Subcutaneous adipose tissue (tissue), 4 donors: ENCODE data around the gene SSTR3. TPM values are rescaled to one million over a fixed set of nuclear protein-coding genes. Genes with fewer than 3 reads are reported as not detected.

Experiments
- total RNA-seq, 4 donors: library from RNA; depleted of rRNA; stranded (reverse); fragments of >200 nt; gene quantifications; one replicate each; pipeline ENCODE4 v1.1.0, GENCODE V29; 2016
- TF ChIP-seq, protein P1 (sequence below): fragments of 450-650 bp; IDR thresholded peaks from one replicate; pipeline ENCODE4 v1.5.1; 2016; ENCODE audit warnings: low read depth, mild to moderate bottlenecking, control low read depth, antibody characterized with exemption, moderate library complexity

The SSTR3 gene
- total RNA-seq, 4 donors from 2014 or later = not detected

DNA sequence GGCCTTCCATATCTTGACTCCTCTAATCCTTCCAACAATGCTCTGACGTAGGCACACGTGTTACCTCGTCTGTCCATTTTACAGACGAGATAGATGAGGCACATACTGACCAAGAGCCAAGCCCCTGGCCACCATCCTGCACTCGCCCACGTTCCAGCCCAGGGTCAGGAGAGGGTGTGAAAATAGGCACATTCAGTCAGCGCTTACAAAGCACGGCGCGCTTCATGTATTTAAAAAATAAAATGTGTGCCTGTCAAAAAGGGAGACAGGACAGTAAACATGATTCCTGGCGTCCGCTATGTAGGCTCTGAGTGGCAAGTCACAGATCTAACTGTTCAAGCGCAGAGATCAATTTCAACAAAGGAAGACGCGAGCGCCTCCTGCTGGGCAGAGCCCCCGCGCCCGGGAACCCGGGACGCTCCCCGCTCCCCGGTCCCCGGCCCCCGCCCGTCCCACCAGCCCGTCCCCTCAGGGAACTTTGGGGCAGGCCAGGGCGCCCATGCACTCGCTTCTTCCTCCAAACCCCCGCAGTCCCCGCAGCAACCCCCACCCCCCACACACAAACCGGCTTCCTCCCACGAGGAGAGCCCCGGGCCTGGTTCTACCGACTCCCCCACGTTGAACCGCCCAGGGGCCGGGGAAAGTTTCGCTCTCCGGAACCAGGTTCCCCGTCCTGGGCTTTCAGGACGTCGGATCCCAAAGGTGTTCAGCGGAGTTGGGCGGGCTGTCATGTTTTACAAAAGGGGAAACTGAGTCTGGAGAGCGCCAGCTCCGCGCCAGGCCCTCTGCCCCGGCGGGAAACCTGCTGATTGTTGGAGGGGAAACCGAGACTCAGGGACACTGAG is 13.8 kb downstream of the SSTR3 start:
- TF ChIP-seq, protein P1, sequence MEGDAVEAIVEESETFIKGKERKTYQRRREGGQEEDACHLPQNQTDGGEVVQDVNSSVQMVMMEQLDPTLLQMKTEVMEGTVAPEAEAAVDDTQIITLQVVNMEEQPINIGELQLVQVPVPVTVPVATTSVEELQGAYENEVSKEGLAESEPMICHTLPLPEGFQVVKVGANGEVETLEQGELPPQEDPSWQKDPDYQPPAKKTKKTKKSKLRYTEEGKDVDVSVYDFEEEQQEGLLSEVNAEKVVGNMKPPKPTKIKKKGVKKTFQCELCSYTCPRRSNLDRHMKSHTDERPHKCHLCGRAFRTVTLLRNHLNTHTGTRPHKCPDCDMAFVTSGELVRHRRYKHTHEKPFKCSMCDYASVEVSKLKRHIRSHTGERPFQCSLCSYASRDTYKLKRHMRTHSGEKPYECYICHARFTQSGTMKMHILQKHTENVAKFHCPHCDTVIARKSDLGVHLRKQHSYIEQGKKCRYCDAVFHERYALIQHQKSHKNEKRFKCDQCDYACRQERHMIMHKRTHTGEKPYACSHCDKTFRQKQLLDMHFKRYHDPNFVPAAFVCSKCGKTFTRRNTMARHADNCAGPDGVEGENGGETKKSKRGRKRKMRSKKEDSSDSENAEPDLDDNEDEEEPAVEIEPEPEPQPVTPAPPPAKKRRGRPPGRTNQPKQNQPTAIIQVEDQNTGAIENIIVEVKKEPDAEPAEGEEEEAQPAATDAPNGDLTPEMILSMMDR = no peak

DNA sequence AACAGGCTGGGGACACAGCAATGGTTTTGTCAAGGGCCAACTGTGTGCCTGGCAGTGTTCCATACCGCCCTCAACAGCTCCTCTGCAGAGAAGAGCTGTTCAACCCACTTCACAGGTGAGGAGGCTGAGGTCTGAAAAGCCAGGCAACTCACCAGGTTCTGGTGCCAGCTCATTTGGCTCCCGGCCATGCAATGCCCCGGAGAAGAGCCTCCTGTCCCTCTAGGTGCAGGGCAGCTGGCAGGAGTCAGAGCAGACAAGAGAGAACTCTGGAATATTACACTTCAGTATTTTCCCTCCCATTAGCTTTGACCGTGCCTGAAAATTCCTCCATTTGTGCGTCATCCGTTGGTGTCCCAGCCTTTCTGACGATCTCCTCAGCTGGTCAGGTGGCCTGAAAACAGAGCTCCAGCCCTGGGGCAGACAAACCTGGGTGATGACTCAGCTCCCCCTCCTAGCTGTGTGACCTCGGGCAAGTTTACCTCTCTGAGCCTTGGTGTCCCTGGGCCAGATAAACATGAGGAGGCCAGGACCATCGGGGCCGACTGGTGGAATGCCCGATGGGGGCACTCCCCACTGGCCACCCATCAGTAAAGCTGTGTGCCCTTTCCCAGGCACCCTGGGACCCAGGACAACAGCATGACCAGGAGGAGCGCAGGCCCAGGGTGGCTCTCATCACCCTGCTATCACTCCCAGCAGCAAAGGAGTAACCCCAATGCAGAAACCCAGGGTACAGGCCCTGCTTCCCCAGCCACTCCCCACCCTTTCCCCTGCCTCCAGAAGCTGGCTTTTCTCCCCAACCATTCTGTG is 14.6 kb downstream of the SSTR3 start:
- TF ChIP-seq, protein P1 = no peak

DNA sequence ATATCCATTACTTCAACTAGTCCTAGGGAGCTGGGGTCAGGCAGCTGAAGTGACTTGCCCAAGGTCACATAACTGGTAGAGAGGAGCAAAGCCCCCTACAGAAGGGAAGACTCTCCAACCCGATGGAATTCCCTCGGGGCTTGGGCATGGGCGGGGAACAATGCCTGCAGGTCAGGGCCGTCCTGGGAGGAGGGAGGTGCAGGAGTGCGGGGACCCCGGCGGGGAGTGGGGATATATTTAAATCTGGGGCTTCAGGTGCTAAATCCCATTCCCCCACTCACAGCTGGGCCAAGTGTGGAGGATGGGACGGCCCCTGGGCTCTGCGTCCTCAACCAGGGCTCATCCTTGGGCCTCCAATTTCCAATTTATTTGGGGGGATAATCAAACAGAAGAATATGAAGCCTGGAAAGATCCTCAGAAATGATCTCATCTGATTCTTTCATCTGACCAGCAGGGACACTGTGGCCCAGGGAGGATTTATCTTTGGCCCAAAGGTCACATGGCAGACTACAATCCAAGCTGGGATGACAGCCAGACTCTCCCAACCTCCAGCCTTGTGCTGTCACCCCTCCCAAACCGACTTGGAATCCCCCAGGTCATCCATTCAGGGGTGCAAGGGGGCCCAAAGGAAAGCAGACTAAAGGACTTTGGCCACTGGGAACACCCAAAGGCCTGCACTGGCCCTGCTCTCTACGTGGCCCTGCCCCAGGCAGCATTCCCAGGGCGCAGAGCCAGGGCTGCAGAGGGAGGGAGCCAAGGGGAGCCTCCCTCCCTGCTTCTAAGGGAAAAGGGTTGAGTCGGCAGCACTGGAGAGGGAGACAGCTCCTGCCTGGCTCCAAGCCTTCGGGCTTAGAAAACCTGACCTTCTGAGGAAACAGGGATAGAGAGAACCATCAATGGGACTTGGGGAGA is 15.5 kb downstream of the SSTR3 start:
- TF ChIP-seq, protein P1 = no peak

DNA sequence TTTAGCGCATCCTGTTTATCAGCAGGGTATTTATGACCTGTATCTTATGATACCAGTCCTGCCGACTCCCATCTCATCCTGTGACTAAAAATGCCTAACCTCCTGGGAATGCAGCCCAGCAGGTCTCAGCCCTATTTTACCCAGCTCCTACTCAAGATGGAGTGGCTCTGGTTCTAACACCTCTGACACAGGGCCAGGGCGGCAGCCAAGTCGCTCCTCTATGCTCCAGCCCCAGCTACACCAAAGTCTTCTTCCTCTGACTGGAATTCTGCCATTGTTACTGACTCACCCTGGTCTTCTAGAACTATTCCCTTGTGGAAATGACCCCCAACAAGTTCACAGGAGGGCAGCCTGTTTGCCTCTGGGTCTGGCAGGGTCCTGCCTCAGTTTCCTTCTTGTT is 16.4 kb downstream of the SSTR3 start:
- TF ChIP-seq, protein P1 = no peak

DNA sequence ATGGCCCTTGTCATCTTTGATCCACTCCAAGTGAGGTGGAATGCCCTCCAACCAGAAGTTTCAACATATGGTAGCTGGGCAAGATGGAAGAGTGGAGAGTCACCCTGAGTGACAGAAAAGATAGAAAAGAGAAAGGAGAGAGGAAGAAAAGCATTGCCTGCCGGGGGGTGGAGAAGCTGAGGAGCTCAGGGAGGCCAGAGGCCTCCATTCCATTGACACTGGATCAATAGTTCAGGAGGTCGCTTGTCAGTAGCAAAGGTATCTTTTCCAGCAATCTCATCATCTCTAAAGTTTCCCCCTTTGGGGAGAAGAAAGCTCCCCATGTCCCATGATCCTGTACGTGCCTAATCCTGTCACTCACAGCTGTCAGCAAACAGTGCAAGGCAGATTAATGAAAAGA is 17.5 kb downstream of the SSTR3 start:
- TF ChIP-seq, protein P1 = no peak

DNA sequence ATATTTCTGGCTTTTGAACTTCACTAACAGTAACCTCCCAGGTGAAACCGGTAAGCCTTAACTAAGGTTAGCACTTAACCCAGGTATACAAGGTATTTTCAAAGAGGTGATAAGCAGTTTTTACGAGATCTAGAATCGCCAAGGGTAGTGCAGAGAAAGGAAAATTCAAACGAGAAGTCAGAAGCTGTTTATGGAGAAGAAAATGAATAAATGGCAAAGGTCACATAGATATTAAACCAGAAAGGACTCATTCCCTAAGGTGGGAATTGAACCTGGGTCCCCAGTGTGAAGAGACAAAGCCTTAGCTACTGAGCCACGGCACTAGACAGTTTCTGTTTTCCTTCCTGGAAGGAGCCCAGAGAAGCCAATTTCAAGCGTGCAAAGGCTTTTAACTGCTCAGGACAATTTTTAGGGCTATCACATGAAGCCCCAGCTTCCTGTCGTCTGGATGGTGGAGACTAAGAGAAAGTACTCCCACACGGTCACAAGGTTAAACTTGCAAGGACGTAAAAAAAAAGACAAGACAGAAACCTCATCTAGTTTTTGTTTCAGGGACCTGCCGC is 18.6 kb downstream of the SSTR3 start:
- TF ChIP-seq, protein P1 = no peak
